ENCODE measurements around the gene PCNX1.

DNA sequence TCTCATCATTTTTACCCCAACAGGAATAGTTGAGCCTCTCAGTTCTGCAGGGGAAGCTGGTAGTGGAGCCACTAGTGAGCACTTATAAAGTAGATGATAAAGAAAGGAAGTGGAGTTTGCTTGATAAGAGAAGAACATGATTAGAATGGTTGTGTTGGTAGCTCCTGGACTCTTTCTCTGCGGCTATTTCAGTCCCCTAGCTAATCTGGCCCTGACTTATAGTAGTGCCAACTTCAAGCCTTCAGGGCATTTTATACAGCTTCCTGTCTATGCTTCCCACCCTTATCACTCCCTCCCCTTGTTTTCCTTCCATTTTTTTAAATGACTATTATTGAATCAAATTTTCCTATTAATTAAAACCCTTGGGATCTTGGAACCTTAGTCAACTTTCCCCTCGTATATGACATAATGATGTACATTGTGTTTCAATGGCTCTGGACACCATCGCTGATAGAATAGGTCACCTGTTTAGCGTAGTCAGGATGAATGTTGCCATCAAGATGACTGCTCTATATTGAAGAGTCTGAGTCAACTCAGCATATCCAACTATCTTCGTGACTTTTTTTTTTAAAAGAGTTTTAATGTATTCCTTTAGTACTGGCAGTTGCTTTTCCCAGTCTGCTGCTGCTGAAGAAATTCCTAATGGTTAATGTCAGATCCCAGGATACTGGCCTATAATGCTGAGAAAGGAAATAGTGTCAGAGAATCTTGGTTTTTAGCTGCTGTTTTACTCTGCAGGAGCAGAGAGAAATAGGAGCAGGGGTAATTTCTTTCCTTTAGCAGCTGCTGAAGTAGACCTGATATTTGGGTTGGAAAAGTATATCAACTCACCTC is 16.2 kb upstream of the PCNX1 start:
- no peak for TF ChIP-seq EP300 (IDR thresholded peaks at IDR 0.05; ENCODE audit: borderline replicate concordance)
- TF ChIP-seq CEBPB (IDR thresholded peaks at IDR 0.05) = no peak
- TF ChIP-seq RAD21 (IDR thresholded peaks at IDR 0.05; ENCODE audit: low read depth) = no peak
- TF ChIP-seq, protein P1, sequence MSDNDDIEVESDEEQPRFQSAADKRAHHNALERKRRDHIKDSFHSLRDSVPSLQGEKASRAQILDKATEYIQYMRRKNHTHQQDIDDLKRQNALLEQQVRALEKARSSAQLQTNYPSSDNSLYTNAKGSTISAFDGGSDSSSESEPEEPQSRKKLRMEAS (IDR thresholded peaks at IDR 0.05) = no peak

Measured in Ishikawa (cell line).